HUDEP-2 (cell line): Measurements from ENCODE around the gene DAAM1.

Experiments used
- DNase-seq, 76 experiments: peaks; one replicate each; lab custom pipeline; 2025; ENCODE audit not compliant: unreplicated experiment in 76 of 76; lab: John Stamatoyannopoulos, UW

The DAAM1 gene

DNA sequence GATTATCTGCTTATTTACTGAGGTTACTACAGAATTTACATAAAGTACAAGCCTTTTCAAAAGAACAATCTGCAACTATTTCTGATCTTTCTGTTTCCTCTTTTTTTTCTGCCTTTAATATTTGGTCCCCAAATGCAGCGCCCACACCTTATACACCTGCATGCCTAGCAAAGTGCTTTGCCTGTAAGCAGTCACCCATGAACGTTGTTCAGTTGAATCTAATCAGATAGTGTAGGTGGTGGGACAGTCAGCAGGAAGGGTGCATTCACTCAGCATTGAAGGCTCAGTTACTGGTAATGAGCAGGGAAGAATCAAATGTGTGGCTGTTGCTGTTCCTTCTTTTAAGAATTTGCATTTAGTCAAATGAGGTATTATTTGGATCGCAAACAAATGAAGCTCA, 168.3 kb downstream of the DAAM1 start:
- no peak for DNase-seq

DNA sequence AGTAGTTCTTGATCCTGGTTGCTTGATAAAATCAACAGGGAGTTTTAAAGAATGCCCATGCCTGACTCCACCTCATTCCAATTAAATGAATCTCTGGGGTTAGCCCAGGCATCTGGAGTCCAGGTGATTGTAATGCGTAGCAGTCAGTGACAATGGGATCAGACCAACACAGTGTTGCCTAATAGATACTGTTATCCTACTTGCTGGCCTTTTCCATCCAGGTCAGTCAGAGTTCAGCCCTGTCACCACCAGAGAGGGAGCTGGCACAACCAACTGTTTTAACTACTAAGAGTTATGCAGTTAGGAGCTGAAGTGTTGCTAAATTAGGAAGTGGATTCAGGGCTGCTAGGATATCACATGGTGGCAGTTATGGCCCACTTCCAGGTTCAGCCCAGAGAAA, 169.6 kb downstream of the DAAM1 start:
- DNase-seq: no peak

- DNase-seq: no peak
Measured at GRCh38 chr14:59358784-59359183, 170.3 kb downstream of the DAAM1 start.

DNA sequence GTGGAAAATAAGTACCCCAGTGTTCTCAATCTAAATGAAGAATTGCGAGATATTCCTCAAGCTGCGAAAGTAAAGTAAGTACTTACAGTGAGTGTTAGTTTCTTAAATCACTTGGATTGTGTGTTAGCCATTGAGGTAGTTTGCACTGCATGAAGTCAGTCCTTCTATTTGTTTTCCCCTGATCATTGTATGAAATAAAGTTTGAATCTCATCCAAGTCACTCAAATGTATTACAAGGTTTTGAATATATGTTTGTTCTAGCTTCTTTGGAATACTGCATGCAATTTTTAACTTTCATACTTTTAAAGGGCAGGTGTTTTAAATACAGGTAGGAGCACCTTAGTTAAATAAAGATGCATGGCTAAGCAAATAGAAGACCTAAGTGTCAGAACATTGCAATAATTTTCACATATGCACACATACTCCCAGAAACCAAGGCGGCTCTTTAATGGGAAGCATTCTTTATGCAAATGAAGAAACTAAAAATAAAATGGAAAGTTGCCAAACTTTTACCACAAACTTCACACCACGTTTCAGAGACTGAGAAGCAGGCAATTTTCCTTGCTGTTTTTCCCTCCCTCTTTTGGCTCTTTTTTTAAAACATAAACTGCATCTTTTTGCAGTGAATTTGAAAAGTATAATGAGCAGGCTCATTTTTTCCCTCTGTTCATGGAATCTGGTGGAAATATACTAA, 171.1 kb downstream of the DAAM1 start:
- no peak for DNase-seq

GRCh38 chr14:59360233-59360632, 171.8 kb downstream of the DAAM1 start:
- no peak for DNase-seq

DNA sequence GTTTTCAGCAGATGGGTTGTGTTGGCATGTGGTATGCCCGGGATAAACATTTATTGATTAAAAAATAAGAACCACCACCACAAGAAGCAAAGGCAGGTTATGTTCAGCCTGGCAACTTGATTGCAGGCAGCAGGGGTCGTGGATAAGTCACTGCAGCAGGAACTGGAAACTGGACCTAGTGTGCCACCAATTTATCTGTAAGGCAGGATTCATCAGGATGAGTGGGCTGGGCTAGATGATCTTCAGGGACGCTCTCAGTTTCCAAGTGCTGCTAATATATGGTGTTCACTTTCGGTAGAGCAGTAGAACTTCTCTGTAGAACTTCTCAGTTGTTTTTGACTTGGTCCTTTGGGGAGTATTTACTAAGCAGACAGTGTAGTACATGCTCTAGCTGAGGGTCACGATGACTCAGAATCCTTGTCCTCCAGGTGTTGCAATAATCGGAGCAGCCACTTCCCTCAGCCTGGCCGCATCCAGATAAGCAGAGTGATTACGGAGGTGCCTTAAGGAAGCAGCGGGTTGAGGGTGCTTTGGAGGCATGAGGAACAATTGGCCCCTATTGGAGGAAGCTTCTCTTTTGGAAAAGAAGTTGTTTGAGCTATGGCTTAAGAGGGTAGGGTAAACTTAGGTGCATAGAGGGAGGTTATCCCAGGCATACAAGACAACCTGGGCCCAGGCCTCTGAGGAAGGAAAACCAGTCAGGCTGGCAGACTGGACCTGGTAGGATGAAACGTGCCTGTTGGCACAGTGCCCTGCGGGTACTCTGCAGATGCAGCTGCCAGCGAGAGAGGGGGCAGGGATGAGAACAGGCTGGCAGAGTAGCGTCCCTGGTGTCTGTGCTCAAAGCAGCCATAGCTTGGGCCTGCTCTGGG, 172.7 kb downstream of the DAAM1 start:
- no peak for DNase-seq

DNA sequence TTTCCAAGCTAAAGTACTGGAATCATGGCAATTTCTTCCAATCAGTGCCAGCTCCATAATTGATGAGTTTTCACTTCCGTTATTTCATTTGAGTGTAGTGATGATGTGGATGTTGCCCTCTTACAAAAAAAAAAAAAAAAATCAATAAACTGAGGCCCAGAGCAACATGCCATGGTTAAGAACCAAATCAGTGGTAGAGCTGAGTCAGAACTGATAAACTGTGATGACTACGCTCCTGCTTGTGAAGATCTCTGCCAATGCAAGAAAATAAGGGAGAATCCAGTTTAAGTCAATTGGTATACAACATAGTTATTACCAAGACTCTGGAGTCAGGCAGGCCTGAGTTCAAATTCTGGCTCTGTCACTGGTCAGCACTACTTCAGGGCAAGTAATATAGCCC, 174.0 kb downstream of the DAAM1 start:
- DNase-seq: no peak

GRCh38 chr14:59363531-59364226, 175.2 kb downstream of the DAAM1 start:
- DNase-seq: no peak

DNA sequence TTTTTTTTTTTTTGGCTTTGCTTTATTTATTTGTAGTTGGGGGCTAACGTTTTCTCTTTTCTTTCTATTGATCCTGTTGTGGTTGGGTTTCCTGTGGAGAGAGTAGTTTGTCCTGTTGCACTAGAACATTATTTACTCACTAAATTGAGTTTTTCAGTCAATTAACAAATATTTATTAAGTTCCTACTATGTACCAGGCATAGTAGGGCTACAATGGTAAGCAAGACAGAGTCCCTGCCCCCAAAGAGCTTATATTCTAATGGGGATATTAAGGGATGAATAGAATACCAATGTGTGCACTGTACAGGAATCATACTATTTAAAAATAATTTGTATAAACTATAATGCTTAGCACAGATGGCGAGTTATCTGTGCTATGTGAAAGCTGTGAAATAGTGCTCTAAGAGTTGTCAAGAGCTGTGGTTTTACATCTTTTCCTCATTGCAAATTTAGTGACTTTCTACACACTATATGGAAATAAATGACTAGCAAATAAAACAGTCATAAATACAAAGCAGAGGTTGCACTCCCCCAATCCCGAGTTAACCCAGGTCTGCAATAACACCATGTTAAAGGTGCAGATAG, 181.8 kb downstream of the DAAM1 start:
- DNase-seq: no peak

DNA sequence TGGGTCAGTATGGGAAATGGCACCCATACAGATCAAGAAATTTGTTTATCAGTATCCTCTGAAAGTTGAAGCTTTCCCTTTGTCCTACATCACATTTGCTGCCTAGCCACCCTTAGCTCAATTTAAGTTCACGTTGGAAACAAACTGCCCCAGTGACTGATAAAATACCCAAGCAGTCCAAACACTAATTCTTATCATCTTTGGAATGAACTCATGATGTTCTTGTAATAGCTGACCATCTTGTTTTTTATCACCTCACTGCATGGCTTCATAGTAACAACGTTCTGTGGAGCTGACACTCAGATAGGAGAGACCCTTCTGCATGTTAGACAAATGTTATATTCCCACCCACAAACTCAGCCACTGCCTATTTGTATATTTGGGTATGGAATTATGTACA, 183.3 kb downstream of the DAAM1 start:
- peak in 5 of 76 experiments; percentile 4 to 33 (median 4) for DNase-seq

- DNase-seq: no peak
Measured at GRCh38 chr14:59374048-59374447, 185.6 kb downstream of the DAAM1 start.

DNA sequence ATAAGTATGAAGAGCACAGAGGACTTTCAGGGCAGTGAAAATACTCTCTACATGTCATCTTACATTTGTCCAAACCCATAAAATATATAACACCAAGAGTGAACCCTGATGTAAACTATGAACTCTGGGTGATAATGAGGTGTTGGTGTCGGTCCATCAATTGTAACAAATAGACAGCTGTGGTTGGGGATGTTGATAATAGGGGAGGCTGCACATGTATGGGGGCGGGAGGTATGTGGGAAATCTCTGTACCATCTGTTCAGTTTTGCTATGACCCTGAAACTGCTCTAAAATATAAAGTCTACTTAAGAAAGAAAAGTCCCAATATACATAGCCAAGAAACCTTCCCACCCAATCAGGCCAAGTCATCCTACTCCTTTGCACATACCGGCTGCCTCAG, 188.2 kb downstream of the DAAM1 start:
- DNase-seq: no peak

DNA sequence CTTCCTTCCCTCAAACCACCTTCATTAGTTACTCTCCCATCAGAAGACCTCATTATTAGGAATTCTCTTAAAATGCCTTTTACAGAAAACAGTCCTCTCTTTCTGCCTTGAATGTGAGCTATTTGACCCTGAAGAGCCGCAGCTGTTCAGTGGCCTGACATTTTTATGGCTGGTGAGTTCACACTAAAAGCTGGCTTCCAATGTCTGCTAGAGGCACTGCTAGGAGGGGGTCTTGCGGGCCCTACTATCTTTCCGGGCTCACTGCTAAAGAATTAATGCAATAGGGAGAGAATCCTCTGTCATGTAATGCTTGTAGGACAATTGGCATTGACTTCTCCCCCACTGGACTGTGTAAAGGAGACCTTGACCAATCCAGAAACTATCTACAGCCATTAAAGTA, 189.0 kb downstream of the DAAM1 start:
- no peak for DNase-seq

DNA sequence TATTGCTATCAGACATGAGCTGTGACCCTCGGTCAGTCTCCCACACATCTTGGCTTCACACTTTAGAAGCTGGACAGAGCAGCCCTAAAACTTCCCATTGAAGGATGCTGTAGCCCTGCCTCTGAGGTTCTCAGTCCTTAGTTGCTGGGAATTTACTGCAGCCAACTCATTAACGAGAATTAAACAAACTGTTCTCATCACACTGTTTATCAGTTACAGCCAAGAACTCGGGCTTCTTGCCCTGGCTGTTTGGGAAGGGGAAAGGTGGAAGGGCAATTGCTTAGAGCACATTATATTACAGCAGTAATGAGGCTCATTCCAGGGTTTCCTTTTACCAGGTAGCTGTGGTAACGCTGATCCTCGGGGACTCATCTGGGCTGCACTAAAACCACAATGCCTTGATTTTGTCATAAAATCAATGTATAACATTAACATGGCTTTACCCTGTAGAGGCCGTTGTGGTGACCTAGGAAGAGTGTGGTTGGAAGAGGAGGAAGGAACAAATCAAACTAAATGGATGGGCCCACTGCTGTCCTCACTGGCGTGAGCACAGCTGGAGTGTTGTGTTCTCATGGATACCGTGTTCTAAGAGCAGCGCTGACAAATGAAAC, 189.6 kb downstream of the DAAM1 start:
- no peak for DNase-seq

DNA sequence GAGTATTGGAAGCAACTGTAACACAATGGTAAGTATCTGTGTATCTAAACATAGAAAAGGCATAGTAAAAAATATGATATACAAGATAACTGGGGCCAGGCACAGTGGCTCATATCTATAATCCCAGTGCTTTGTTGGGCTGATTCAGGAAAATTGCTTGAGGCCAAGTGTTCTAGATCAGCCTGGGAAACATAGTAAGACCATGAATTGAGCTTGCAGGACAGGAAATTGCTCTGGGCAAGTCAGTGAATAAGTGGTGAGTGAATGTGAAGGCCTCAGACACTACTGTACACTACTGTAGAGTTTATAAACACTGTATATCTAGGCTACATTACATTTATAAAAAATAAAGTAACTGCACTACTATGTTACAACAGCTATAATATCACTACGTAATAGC, 201.5 kb downstream of the DAAM1 start:
- no peak for DNase-seq

- DNase-seq: no peak
Measured at GRCh38 chr14:59391388-59391787, 202.9 kb downstream of the DAAM1 start.

DNA sequence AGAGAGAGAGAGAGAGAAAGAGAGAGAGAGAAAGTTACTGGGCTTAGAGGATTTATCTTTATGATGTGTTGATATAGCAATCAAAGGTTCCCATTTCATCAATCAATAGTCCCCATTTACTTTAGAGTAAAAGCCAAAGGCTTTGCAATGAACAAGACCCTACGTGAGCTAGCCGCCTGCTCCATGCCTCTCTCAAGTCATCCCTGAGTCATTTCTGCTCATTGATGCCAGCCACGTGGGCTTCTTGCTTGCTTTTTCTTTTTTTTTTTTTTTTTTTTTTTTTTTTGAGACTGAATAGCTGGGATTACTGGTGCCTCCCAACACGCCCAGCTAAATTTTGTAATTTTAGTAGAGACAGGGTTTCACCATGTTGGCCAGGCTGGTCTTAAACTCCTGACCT, 205.8 kb downstream of the DAAM1 start:
- DNase-seq: no peak

DNA sequence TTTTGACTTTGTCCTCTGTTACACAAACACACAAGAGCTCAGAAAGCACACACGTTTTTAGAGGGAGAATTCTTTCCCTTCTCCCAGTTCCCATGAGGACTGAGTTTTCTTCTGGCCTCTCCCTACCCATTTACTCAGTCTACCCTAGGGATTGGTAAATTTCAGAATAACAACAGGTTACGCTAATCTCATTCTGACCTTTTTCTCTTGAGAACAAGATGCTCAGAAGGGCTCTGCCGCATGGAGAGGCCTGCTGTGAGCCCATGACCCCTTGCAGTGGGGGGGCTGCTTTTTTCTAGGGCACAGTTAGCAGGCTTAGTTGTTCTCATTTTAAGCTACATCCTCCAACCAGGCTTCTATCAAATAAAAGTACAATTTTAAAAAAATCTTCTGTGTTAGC, 207.2 kb downstream of the DAAM1 start:
- no peak for DNase-seq

GRCh38 chr14:59398841-59399240, 210.4 kb downstream of the DAAM1 start:
- peak in 2 of 76 experiments; percentile 4 to 10 for DNase-seq

DNA sequence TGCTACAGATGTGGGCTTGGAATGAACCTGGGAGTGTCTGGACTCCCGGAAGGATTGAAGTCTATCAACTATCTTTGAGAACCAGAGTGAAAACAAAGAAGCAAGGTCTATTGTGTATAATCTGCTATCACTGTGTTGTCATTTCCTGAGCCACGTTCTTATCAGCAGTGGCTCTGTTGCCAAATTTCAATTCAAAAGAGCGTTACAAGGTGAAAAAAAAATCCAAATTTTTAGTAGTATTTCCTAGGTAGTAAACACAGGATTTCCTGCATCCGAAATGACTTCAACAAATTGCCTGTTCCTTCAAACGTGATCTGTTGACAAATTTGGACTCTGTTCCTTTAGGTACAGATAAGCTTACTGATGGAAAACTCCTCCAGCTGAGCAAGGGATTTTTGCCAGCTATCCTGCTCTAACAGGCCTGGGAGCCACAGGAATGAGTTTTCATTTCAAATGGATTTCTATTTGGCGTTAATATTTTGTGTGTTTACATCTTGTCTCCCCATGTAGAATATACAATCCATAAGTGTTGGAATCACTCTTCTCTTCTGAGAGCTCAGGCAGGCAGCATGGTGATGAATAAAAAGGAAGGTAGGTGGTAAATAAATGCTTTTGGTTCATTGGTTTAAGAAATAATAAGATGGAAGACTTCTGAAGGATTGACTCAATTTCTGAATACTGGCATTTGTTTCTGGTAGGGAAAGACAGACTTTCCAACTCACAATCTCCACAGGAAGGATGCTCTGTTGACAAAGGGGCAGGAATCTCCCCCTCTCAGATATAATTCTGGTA, 218.2 kb downstream of the DAAM1 start:
- no peak for DNase-seq
